ENCODE measurements around the gene PIRT. TPM values are rescaled to one million over a fixed set of nuclear protein-coding genes. Genes with fewer than 3 reads are reported as not detected.
"Not testable (repeated sequence)": the region's sequence is repeated elsewhere in the genome, so short reads cannot be mapped to it uniquely, and the experiment has no call there.

PIRT gene
- not detected for total RNA-seq
- long read RNA-seq = 0 reads

DNA sequence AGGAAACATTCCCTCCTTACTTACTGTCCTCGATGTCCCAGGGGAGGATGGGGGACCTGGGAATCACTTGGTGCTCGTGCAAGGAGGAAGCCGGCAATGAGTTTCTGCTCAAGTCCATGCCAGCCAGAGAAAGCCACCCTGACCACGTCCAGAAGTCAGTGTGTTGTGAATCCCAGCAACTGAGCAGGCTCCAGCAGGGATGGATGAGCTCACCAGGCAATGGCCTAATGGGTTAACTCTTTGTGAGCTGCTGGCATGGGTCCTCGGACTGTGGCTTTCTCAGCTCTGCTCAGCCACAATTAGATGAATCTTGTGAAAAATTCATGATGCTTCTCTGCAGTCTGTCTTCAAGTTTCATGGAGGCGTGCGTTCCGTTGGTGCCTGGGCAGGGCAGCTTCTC lies at the start of gene PIRT:
PIRT (minus strand) TSS at position 167 of the 400 bp plus-strand sequence. CDS start 12,442 bp downstream, outside the sequence.
- no peak for ATAC-seq
- no peak for DNase-seq
- intact Hi-C loops (cut with DNase I) = no loop called here

DNA sequence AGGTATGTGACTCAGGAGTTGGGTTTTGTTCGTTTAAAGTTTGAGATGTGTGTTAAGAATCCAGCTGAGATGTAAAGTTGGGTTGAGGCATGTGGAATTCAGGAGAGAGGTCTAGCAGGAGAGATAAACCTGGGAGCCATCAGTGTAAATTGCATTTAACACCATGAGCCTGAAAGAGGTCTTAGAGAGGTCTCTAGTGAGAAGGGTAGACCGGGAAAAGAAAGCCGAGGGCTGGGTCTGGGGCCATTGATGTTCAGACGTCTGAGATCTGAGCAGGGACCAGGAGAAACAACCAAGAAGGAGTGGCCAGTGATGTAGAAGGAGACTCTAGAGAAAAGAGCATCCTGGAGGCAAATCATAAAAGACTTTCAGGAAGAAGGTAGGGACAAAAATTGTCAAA lies 44.1 kb upstream of the PIRT start:
- intact Hi-C loops (cut with DNase I) = loop anchor here in 1 of 2 donors (5.0 kb wide), 1 partner anchor 265 kb away; no protein-coding TSS in a partner anchor
- no peak for ATAC-seq
- DNase-seq = no peak

GRCh38 chr17:10879190-10879836 lies 41.4 kb upstream of the PIRT start:
- ATAC-seq (peak; percentile 34 to 38), DNase-seq (no peak)
- intact Hi-C loops (cut with DNase I) = loop anchor here (5.0 to 10.0 kb wide), 5 partner anchors 765 to 1108 kb away; no protein-coding TSS in a partner anchor

- peak; percentile 41 to 62 for ATAC-seq
- DNase-seq = peak; percentile 35
- intact Hi-C loops (cut with DNase I) = loop anchor here (2.0 to 10.0 kb wide), 7 partner anchors 271 to 1111 kb away; no protein-coding TSS in a partner anchor
These were observed 38.2 kb upstream of the PIRT start for GRCh38 chr17:10875984-10876555.

DNA sequence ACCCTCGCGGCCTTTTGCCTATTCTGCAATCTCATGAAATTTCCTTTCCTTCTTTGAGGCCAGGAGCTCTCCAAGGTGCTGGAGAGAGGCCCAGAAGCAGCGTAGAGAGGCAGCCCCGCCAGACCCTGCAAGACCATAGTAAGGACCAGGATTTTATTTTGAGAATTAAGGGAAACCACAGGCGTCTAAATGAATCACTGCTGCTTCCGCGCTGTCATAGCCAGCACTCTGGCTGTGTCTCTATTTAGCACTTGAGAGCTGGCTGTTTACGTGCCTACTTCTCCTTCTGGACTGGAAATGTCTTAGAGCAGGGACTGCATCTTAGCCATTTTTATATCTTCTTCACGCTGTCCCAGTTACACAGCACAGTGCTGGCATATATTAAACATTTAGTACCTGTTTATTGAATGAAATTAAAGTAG lies 37.6 kb upstream of the PIRT start:
- DNase-seq = no peak
- intact Hi-C loops (cut with DNase I) = loop anchor here (5.0 to 10.0 kb wide), 5 partner anchors 769 to 1112 kb away; no protein-coding TSS in a partner anchor
- no peak for ATAC-seq

DNA sequence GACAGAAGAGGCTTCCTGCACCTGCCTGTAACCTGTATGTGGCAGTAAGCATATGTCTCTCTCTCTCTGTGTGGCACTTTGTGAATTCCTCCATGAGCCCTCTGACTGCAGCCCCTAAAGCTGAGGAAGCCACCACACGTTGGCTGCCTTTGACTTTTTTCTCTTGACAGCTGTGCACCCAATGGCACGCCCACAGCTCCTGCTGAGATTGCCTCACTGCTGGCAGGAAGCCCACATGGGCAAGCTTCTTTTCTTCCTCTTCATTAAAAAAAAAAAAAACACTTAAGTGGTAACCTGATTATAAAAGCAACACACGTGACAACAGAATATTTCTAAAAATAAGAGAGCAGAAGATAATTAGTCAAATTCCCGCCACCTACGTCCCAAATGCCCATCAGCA lies 34.0 kb upstream of the PIRT start:
- intact Hi-C loops (cut with DNase I) = loop anchor here in 1 of 2 donors (10.0 kb wide), 2 partner anchors 773 to 1063 kb away; no protein-coding TSS in a partner anchor
- peak; percentile 38 for DNase-seq
- no peak for ATAC-seq

GRCh38 chr17:10870336-10871050 lies 32.6 kb upstream of the PIRT start:
- DNase-seq (no peak), ATAC-seq (no peak)
- intact Hi-C loops (cut with DNase I) = loop anchor here in 1 of 2 donors (10.0 kb wide), 2 partner anchors 774 to 1064 kb away; no protein-coding TSS in a partner anchor

DNA sequence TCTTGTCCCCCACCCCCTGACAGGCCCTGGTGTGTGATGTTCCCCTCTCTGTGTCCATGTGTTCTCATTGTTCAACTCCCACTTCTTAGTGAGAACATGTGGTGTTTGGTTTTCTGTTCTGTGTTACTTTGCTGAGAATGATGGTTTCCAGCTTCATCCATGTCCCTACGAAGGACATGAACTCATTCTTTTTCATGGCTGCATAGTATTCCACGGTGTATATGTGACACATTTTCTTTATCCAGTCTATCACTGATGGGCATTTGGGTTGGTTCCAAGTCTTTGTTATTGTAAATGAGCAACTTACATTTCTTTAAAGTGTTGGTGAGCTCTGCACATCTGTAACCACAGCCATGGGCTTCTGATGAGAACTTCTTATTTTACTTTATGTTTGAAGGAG lies 30.9 kb upstream of the PIRT start:
- DNase-seq; ATAC-seq; intact Hi-C loops (cut with DNase I): not testable (repeated sequence)

- no peak for DNase-seq
- intact Hi-C loops (cut with DNase I) = no loop called here
- no peak for ATAC-seq
These were observed 21.2 kb upstream of the PIRT start for GRCh38 chr17:10859051-10859450.

DNA sequence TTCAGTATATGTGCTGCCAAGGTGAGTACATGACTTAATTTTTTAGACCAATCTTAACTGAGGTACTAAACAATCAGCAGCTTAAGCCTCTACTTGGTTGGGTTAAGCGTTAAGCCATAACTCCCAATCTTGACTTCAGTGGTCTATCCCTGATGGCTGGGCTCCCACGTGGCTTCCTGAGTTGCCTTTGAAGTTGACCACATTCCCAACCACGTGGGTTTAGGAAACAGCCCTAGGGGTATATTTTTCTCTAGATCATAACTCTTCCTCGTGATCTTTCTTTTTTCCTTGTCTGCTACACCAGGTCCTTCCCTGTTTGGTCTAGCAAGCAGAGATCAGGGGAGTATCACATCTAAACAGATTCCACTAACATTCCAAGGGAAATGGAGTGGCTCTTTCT lies 20.1 kb upstream of the PIRT start:
- intact Hi-C loops (cut with DNase I) = no loop called here
- ATAC-seq (no peak), DNase-seq (no peak)

DNA sequence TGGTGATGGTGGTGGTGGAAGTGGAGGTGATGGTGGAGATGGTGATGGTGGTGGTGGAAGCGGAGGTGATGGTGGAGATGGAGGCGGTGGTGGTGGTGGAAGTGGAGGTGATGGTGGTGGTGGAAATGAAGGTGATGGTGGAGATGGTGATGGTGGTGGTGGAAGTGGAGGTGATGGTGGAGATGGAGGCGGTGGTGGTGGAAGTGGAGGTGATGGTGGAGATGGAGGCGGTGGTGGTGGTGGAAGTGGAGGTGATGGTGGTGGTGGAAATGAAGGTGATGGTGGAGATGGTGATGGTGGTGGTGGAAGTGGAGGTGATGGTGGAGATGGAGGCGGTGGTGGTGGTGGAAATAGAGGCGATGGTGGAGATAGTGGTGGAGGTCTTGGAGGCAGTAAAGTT lies 8.7 kb upstream of the PIRT start:
- DNase-seq, ATAC-seq: not testable (repeated sequence)
- intact Hi-C loops (cut with DNase I) = loop anchor here in 1 of 2 donors (10.0 kb wide), 1 partner anchor 202 kb away; no protein-coding TSS in a partner anchor

DNA sequence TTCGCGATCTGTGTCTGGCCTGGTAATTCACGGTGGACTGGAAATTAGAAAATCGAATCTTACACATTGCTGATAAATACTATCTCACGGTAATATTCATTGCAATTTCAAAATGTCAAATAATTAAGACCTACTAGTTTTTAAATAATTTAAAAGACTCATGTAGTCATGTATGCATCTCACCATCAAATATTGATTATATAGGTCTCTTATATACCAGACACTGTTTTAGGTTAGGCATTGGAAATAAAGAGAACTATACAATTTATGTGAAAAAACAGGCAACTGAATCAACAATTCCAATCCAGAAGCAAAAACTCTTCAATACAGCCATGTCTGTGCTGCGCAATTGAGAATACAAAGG lies 7.5 kb upstream of the PIRT start:
- no peak for DNase-seq
- ATAC-seq = no peak
- intact Hi-C loops (cut with DNase I) = loop anchor here (1.0 to 10.0 kb wide), 4 partner anchors 108 to 201 kb away; no protein-coding TSS in a partner anchor

DNA sequence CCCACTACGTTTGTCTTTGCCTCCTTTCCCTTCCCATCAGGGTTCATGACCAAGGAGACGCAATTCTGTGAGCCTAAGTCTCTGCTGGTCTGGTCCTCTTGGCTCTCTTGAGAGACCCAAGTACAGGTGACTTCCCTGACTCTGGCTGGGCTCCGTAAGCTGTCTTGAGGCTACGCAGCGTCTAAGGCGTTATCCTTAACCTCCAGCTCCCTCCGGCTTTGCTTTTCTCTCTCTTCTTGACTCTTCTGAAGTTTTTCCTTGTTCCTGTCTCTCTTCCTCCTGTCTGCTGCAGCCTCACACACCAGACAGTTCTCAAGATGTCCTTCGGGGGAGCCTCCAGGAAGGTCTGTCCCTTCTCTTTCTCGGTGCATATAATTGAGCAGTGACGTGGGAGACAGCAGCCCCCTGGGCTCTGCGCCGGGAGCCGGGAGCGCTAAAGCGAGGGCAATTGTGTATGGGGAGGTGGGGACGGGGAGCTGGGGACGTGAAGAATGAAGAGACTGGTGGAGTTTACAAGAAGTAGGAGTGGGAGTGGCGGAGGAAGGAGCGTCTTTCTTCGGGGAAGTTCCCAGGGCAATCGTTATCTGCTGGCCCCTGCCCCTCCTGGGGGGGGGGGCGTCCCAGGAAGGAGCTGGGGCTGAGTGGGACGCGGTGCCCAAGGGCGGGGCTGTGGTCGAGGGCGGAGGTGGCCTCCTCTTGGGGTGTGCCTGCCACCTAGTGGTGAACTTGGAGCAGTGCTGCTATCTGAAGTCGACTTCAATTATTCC lies 6.9 kb upstream of the PIRT start:
- peak; percentile 90 to 97 for ATAC-seq
- DNase-seq = peak; percentile 81

DNA sequence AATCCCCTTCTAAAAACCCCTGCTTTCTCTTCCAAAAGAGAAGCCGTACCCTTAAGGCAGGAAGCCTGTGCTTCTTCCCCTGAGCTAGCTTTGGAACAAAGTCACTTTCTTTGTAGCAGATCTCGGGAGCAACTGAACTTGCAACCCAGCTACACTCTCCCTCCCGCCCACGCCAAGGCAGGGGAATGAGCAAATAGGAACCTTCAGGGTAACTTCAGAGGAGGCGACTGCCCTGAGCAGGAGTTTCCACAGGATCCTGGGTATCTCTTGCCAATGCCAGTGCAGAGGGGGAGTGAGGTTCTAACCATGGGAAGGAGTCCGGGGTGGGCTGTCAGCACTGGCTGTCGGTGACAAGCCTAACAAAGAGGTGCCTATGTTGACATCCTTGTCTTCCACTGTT lies 5.9 kb upstream of the PIRT start:
- peak; percentile 41 for DNase-seq
- peak; percentile 9 to 58 for ATAC-seq
- intact Hi-C loops (cut with DNase I) = loop anchor here in 1 of 2 donors (2.0 to 10.0 kb wide), 2 partner anchors 107 to 199 kb away; no protein-coding TSS in a partner anchor

More for the DNA sequence above, 6.9 kb upstream of the PIRT start:
- intact Hi-C loops (cut with DNase I) = loop anchor here (1.0 to 10.0 kb wide), 4 partner anchors 108 to 200 kb away; no protein-coding TSS in a partner anchor

- DNase-seq = no peak
- intact Hi-C loops (cut with DNase I) = loop anchor here in 1 of 2 donors (10.0 kb wide), 1 partner anchor 198 kb away; no protein-coding TSS in a partner anchor
- no peak for ATAC-seq
These were observed 4.8 kb upstream of the PIRT start for GRCh38 chr17:10842658-10843057.

DNA sequence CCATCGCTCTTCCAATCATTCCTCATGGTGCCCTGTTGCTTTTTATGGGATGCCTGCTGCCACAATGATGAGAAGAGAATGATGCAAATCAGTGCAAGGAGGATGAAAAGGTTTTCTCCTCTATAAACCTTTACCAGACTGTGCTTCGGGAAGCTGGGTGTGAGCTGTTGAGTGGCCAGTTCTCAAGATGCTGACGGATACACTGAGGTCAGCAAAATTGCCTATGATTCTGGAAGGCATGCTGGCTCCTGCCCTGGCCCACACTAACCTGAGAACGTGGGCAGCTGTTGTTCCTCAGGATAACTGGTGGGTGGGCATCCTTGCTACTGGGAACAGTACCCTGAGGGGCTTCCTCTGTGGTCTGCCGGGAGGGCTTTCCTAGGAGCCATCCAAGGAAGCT lies 795 bp upstream of the PIRT start:
- no peak for DNase-seq
- intact Hi-C loops (cut with DNase I) = no loop called here
- ATAC-seq = no peak

DNA sequence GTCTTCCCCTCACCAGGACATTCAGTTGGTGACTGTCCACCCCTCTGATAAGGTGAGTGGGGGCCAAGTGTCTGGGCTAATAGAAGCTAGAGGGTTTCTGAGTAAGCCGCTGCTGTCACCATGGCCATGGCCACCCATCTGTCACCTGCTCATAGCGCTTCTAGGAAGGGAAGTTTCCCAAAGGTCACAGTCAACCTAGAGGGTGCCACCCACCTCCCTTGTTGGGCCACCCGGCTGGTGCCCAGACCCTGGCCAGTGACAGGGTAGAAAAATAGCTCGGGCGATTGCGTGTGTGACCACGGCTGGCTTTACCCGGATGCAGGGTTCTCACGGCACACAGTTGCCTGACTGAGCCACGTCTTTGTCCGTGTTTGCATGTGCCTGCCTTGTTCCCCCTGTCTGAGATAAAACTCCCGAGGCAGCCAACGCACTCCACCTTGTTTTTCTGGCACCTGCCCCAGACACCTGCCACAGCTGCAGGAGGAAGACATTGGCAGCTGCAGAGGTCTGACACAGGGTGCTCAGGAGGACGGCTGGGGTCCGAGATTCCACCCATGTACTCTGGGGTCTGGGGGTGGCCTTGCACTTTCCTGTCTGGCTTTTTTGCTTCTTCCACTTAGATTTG lies 809 bp downstream of the PIRT start:
- ATAC-seq (no peak), DNase-seq (no peak)
- intact Hi-C loops (cut with DNase I) = no loop called here

- intact Hi-C loops (cut with DNase I) = no loop called here
- ATAC-seq (no peak), DNase-seq (no peak)
These were observed 1.7 kb downstream of the PIRT start for GRCh38 chr17:10836145-10836544.
